HepG2 (cell line): ENCODE measurements around the gene UGT1A8. TPM values are rescaled to one million over a fixed set of nuclear protein-coding genes. Genes with fewer than 3 reads are reported as not detected.

ENCODE experiments used
- ATAC-seq: fragments of 200-7000 bp; cut with Tn5 transposase; 3 replicates; pipeline ENCODE4 v1.9.1; 2020; ENCODE audit warnings: mild to moderate bottlenecking, moderate library complexity
- BruUV-seq: library from RNA; stranded (reverse); fragments of 400-500 nt; replicated peaks from 2 replicates; lab custom pipeline; 2021; lab: Mats Ljungman, UMichigan
- CTCF ChIA-PET: fragments of 300-600 bp; formaldehyde crosslinking; extraction: SDS; loops from one replicate; lab custom pipeline; 2021; ENCODE audit warnings: low total read pairs, inconsistent platforms, low intra/inter-chr PET ratio; lab: Yijun Ruan, JAX
- POLR2A ChIA-PET: fragments of 350-600 bp; sonication (Branson Sonifier 250); formaldehyde crosslinking; loops from one replicate; lab custom pipeline; 2020; ENCODE audit warnings: antibody characterized with exemption, inconsistent platforms; lab: Yijun Ruan, JAX
- DNase-seq: peaks from one replicate; pipeline ENCODE4 v3.0.0-alpha.2; 2015; ENCODE audit warnings: low spot score
- FAIRE-seq: peaks from 3 replicates; lab custom pipeline; 2011; peaks lifted over from hg19 to GRCh38; lab: Jason Lieb, UNC
- H2AFZ ChIP-seq: one replicate; pipeline ENCODE4 v1.6.1; 2011; ENCODE audit warnings: low read length, inconsistent platforms
- H3K27ac ChIP-seq: fragments of 300-600 bp; 3 replicates; pipeline ENCODE4 v1.8.0; 2011; ENCODE audit warnings: mixed run types, mild to moderate bottlenecking, mixed read lengths, low read length, inconsistent platforms; ENCODE audit not compliant: insufficient read depth; ENCODE audit errors: extremely low read length
- H3K27me3 ChIP-seq, 2 experiments: fragments of 200-600 bp in 1 of 2; 2 replicates in 1 of 2; 3 replicates in 1 of 2; pipeline versions ENCODE4 v1.6.0 to v1.8.0; 2011; ENCODE audit warnings: low read length in 2 of 2, mild to moderate bottlenecking in 2 of 2, moderate library complexity in 2 of 2, inconsistent platforms in 1 of 2; ENCODE audit not compliant: insufficient read depth in 2 of 2, control insufficient read depth in 1 of 2
- H3K36me3 ChIP-seq, 2 experiments: fragments of 200-600 bp in 1 of 2; replicated peaks in 1 of 2; 2 replicates in 1 of 2; 3 replicates in 1 of 2; pipeline versions ENCODE4 v1.5.1 to v1.8.0; 2011; ENCODE audit warnings: low read length in 2 of 2, inconsistent platforms in 1 of 2; ENCODE audit not compliant: insufficient read depth in 2 of 2, control insufficient read depth in 1 of 2
- H3K4me1 ChIP-seq: 2 replicates; pipeline ENCODE4 v1.5.1; 2012; ENCODE audit warnings: low read length, inconsistent platforms; ENCODE audit not compliant: insufficient read depth
- H3K4me2 ChIP-seq: 2 replicates; pipeline ENCODE4 v1.6.0; 2011; ENCODE audit warnings: low read depth, low read length, inconsistent platforms
- H3K4me3 ChIP-seq, 3 experiments: fragments of 200-600 bp in 1 of 3; sonication (generic), shearing (Covaris generic) in 1 of 3; replicated peaks in 1 of 3; 2 replicates each; pipeline ENCODE4 v1.5.1; 2011 to 2016; ENCODE audit warnings: low read length in 3 of 3, inconsistent platforms in 2 of 3, low read depth in 2 of 3, mild to moderate bottlenecking in 2 of 3, control low read depth in 1 of 3, mixed read lengths in 1 of 3; ENCODE audit not compliant: insufficient read depth in 1 of 3
- H3K79me2 ChIP-seq: one replicate; pipeline ENCODE4 v1.6.1; 2011; ENCODE audit warnings: low read length, inconsistent platforms; ENCODE audit not compliant: insufficient read depth
- H3K9ac ChIP-seq: 2 replicates; pipeline ENCODE4 v1.6.0; 2011; ENCODE audit warnings: mild to moderate bottlenecking, low read depth, low read length, inconsistent platforms; ENCODE audit not compliant: insufficient read depth
- H3K9me3 ChIP-seq: 2 replicates; pipeline ENCODE4 v1.5.1; 2012; ENCODE audit warnings: mild to moderate bottlenecking, low read length
- H4K20me1 ChIP-seq: 2 replicates; pipeline ENCODE4 v1.6.0; 2011; ENCODE audit warnings: inconsistent platforms, mild to moderate bottlenecking, low read length, moderate library complexity; ENCODE audit not compliant: insufficient read depth
- MAFG ChIP-seq: sonication (generic); formaldehyde crosslinking; IDR thresholded peaks from 2 replicates; pipeline ENCODE4 v1.5.1; 2020; ENCODE audit warnings: mild to moderate bottlenecking, missing genetic modification reagents
- MTA3 ChIP-seq: sonication (generic); formaldehyde crosslinking; IDR thresholded peaks from 2 replicates; pipeline ENCODE4 v1.4.0; 2020; ENCODE audit warnings: missing genetic modification reagents
- RBFOX2 ChIP-seq: fragments of 200-400 bp; formaldehyde crosslinking; IDR thresholded peaks from 2 replicates; pipeline ENCODE4 v1.6.1; 2017; ENCODE audit warnings: low read depth, mild to moderate bottlenecking, low read length
- REPIN1 ChIP-seq: sonication (generic); formaldehyde crosslinking; IDR thresholded peaks from 2 replicates; pipeline ENCODE4 v1.8.0; 2022; ENCODE audit warnings: missing genetic modification reagents, low read depth, mild to moderate bottlenecking, borderline replicate concordance
- SCMH1 ChIP-seq: sonication (generic); formaldehyde crosslinking; IDR thresholded peaks from 2 replicates; pipeline ENCODE4 v1.9.0; 2021; ENCODE audit warnings: missing genetic modification reagents, mild to moderate bottlenecking, borderline replicate concordance
- TAF15 ChIP-seq: fragments of 200-400 bp; formaldehyde crosslinking; IDR thresholded peaks from one replicate; pipeline ENCODE4 v1.6.1; 2018; ENCODE audit warnings: mild to moderate bottlenecking, low read depth, low read length; ENCODE audit not compliant: poor library complexity, severe bottlenecking
- ZNF484 ChIP-seq: sonication (generic); formaldehyde crosslinking; IDR thresholded peaks from 2 replicates; pipeline ENCODE4 v1.5.1; 2020; ENCODE audit warnings: mild to moderate bottlenecking, low read depth, missing genetic modification reagents, borderline replicate concordance
- ZSCAN22 ChIP-seq: sonication (generic); formaldehyde crosslinking; IDR thresholded peaks from 2 replicates; pipeline ENCODE4 v1.4.0; 2020; ENCODE audit warnings: mild to moderate bottlenecking, missing genetic modification reagents
- WGBS: methylation state at CpG from one replicate; pipeline ENCODE4 v1.1.6; 2017; ENCODE audit warnings: low lambda C conversion rate; 5-methylcytosine and 5-hydroxymethylcytosine counted together
- in situ Hi-C: cut with HindIII; loops from 2 replicates; pipeline ENCODE4 v1.10.0; 2017; ENCODE audit warnings: low pct_unique_long_range_greater_than_20kb; ENCODE audit not compliant: extremely low pct_ligation_motif_present
- intact Hi-C: fragments of 100-400 bp; cut with micrococcal nuclease; formaldehyde crosslinking; loops from one replicate; pipeline ENCODE4 v1.10.0; 2022; ENCODE audit not compliant: unreplicated experiment
- polyA plus RNA-seq, 8 experiments: library from polyadenylated mRNA; depleted of rRNA in 3 of 8; stranded (reverse) in 7 of 8; unstranded in 1 of 8; fragments of >200 nt; fragmentation: Illumina TruSeq in 4 of 8; extraction: Trizol in 4 of 8; gene quantifications; 2 replicates each; pipeline versions ENCODE4 v1.2.1 to v1.2.3, GENCODE V29; 2011 to 2016; ENCODE audit warnings: low read depth in 4 of 8, missing spikeins in 1 of 8, mixed read lengths in 1 of 8; ENCODE audit not compliant: insufficient read depth in 1 of 8
- total RNA-seq, 5 experiments: library from RNA; depleted of rRNA; stranded (reverse); fragments of >200 nt; fragmentation: Illumina TruSeq; extraction: Trizol; gene quantifications; 2 replicates each; pipeline ENCODE4 v1.2.3, GENCODE V29; 2016; ENCODE audit warnings: low read depth in 1 of 5
- TF ChIP-seq, protein P1 (sequence below): sonication (generic); formaldehyde crosslinking; IDR thresholded peaks from 2 replicates; pipeline ENCODE4 v1.4.0; 2020; ENCODE audit warnings: mild to moderate bottlenecking, missing genetic modification reagents
- TF ChIP-seq, protein P2 (sequence below): sonication (generic); formaldehyde crosslinking; IDR thresholded peaks from 2 replicates; pipeline ENCODE4 v1.4.0; 2020; ENCODE audit warnings: missing genetic modification reagents, borderline replicate concordance

The UGT1A8 gene
- total and polyA plus RNA-seq, 2 of the 13 experiments (the other 11 are each of a cell fraction or from before 2014, with no cell fraction given): not detected

DNA sequence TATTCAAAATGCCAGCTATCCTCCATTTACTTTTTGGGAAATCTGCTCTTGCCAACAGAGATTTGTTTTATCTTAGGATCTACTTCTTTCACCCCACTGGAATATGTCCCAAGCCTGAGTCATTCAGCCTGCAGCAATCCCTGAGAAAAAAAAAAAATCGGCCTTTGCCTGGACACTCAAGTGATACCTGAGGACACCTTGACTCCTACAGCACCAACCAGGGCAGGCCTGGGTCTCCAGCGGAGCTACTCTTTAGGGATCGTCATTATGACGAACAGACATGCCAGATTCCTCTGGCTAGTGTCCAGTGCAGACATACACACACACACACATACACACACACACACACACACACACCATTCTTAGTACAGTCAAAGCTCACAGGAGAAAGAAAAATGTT is 73.0 kb downstream of the UGT1A8 start:
- in situ Hi-C loops (no loop called here), intact Hi-C loops (no loop called here)
- H3K4me1 ChIP-seq: peaks cover 16% of the 10 kb centered on the region
- CTCF ChIA-PET: no interaction called here
- no peaks in the 10 kb centered on the region for H3K27me3 ChIP-seq
- no peak overlapping the region for H3K4me3 ChIP-seq
- no peaks in the 10 kb centered on the region for H4K20me1 ChIP-seq
- no peaks in the 10 kb centered on the region for H3K36me3 ChIP-seq
- no TSS peak for BruUV-seq
- no peaks in the 10 kb centered on the region for H3K79me2 ChIP-seq
- WGBS: 73% methylated on average over 4 of the region's 4 CpGs
- ATAC-seq: no peak
- no peaks in the 10 kb centered on the region for H3K9me3 ChIP-seq
- POLR2A ChIA-PET: no interaction called here
- H3K9ac ChIP-seq: no peak overlapping the region
- no peak overlapping the region for H2AFZ ChIP-seq
- no peak overlapping the region for H3K4me2 ChIP-seq
- FAIRE-seq: no peak
- no peak overlapping the region for H3K27ac ChIP-seq
- DNase-seq: no peak
- no peak for TF ChIP-seq ZNF484
- TF ChIP-seq SCMH1 (CRISPR knock-in tag): no peak
- no peak for TF ChIP-seq ZSCAN22 (CRISPR knock-in tag)
- TF ChIP-seq RBFOX2: no peak
- TF ChIP-seq MTA3: no peak
- TF ChIP-seq, protein P1, sequence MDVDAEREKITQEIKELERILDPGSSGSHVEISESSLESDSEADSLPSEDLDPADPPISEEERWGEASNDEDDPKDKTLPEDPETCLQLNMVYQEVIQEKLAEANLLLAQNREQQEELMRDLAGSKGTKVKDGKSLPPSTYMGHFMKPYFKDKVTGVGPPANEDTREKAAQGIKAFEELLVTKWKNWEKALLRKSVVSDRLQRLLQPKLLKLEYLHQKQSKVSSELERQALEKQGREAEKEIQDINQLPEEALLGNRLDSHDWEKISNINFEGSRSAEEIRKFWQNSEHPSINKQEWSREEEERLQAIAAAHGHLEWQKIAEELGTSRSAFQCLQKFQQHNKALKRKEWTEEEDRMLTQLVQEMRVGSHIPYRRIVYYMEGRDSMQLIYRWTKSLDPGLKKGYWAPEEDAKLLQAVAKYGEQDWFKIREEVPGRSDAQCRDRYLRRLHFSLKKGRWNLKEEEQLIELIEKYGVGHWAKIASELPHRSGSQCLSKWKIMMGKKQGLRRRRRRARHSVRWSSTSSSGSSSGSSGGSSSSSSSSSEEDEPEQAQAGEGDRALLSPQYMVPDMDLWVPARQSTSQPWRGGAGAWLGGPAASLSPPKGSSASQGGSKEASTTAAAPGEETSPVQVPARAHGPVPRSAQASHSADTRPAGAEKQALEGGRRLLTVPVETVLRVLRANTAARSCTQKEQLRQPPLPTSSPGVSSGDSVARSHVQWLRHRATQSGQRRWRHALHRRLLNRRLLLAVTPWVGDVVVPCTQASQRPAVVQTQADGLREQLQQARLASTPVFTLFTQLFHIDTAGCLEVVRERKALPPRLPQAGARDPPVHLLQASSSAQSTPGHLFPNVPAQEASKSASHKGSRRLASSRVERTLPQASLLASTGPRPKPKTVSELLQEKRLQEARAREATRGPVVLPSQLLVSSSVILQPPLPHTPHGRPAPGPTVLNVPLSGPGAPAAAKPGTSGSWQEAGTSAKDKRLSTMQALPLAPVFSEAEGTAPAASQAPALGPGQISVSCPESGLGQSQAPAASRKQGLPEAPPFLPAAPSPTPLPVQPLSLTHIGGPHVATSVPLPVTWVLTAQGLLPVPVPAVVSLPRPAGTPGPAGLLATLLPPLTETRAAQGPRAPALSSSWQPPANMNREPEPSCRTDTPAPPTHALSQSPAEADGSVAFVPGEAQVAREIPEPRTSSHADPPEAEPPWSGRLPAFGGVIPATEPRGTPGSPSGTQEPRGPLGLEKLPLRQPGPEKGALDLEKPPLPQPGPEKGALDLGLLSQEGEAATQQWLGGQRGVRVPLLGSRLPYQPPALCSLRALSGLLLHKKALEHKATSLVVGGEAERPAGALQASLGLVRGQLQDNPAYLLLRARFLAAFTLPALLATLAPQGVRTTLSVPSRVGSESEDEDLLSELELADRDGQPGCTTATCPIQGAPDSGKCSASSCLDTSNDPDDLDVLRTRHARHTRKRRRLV (CRISPR knock-in tag): no peak
- TF ChIP-seq TAF15: no peak
- TF ChIP-seq, protein P2, sequence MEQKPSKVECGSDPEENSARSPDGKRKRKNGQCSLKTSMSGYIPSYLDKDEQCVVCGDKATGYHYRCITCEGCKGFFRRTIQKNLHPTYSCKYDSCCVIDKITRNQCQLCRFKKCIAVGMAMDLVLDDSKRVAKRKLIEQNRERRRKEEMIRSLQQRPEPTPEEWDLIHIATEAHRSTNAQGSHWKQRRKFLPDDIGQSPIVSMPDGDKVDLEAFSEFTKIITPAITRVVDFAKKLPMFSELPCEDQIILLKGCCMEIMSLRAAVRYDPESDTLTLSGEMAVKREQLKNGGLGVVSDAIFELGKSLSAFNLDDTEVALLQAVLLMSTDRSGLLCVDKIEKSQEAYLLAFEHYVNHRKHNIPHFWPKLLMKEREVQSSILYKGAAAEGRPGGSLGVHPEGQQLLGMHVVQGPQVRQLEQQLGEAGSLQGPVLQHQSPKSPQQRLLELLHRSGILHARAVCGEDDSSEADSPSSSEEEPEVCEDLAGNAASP (CRISPR knock-in tag): no peak
- TF ChIP-seq MAFG (CRISPR knock-in tag): no peak
- no peak for TF ChIP-seq REPIN1
